IMR-90 (cell line): ENCODE results near the gene STAT4. TPM values are rescaled to one million over a fixed set of nuclear protein-coding genes. Genes with fewer than 3 reads are reported as not detected.

Experiments
- ATAC-seq: fragments of 200-7000 bp; cut with Tn5 transposase; 2 replicates; pipeline ENCODE4 v1.9.1; 2020; ENCODE audit warnings: low read depth, mild to moderate bottlenecking, moderate library complexity
- BruUV-seq: library from RNA; stranded (reverse); fragments of 400-500 nt; replicated peaks from 2 replicates; lab custom pipeline; 2021; lab: Mats Ljungman, UMichigan
- CTCF ChIA-PET: fragments of 300-600 bp; formaldehyde crosslinking; extraction: SDS; loops from one replicate; lab custom pipeline; 2021; ENCODE audit warnings: antibody characterized with exemption; lab: Yijun Ruan, JAX
- POLR2A ChIA-PET: fragments of 300-600 bp; sonication (Branson Sonifier 250); formaldehyde crosslinking; loops from one replicate; lab custom pipeline; 2022; ENCODE audit warnings: antibody characterized with exemption; ENCODE audit not compliant: unreplicated experiment; lab: Charles Lee
- DNase-seq: peaks from one replicate; pipeline ENCODE4 v3.0.0; 2013
- H2AFZ ChIP-seq: replicated peaks from 2 replicates; pipeline ENCODE3; 2013; ENCODE audit warnings: low read length, mild to moderate bottlenecking; ENCODE audit not compliant: poor library complexity
- H2AK5ac ChIP-seq: 2 replicates; pipeline ENCODE4 v1.6.1; 2013; ENCODE audit warnings: low read depth, low read length, inconsistent platforms
- H2AK9ac ChIP-seq: replicated peaks from 2 replicates; pipeline ENCODE3; 2013; ENCODE audit warnings: mild to moderate bottlenecking, low read depth, low read length, moderate library complexity; ENCODE audit not compliant: poor library complexity
- H2BK120ac ChIP-seq: 2 replicates; pipeline ENCODE4 v1.6.1; 2013; ENCODE audit warnings: low read depth, low read length, inconsistent platforms
- H2BK15ac ChIP-seq: 3 replicates; pipeline ENCODE4 v1.6.1; 2013; ENCODE audit warnings: low read depth, low read length, inconsistent platforms
- H2BK20ac ChIP-seq: 2 replicates; pipeline ENCODE4 v1.6.1; 2013; ENCODE audit warnings: low read depth, mild to moderate bottlenecking, inconsistent platforms, low read length, moderate library complexity
- H2BK5ac ChIP-seq: 2 replicates; pipeline ENCODE4 v1.6.1; 2013; ENCODE audit warnings: mild to moderate bottlenecking, low read depth, low read length, inconsistent platforms; ENCODE audit not compliant: poor library complexity, severe bottlenecking
- H3K14ac ChIP-seq: replicated peaks from 2 replicates; pipeline ENCODE4 v1.6.1; 2013; ENCODE audit warnings: low read depth, low read length, inconsistent platforms
- H3K18ac ChIP-seq: 2 replicates; pipeline ENCODE4 v1.6.1; 2013; ENCODE audit warnings: low read depth, low read length, control low read depth
- H3K23ac ChIP-seq: 2 replicates; pipeline ENCODE4 v1.6.1; 2013; ENCODE audit warnings: low read depth, low read length, inconsistent platforms
- H3K27ac ChIP-seq: 2 replicates; pipeline ENCODE4 v1.5.1; 2013; ENCODE audit warnings: mild to moderate bottlenecking, control low read depth, low read length; ENCODE audit not compliant: insufficient read depth
- H3K27me3 ChIP-seq: 2 replicates; pipeline ENCODE4 v1.6.1; 2013; ENCODE audit warnings: low read length; ENCODE audit not compliant: control insufficient read depth, insufficient read depth
- H3K36me3 ChIP-seq: 2 replicates; pipeline ENCODE4 v1.6.1; 2013; ENCODE audit warnings: low read length, mixed read lengths; ENCODE audit not compliant: control insufficient read depth, insufficient read depth
- H3K4ac ChIP-seq: 2 replicates; pipeline ENCODE4 v1.6.1; 2013; ENCODE audit warnings: low read depth, low read length, inconsistent platforms
- H3K4me1 ChIP-seq: 2 replicates; pipeline ENCODE4 v1.6.1; 2013; ENCODE audit warnings: low read length, mixed read lengths; ENCODE audit not compliant: control insufficient read depth, insufficient read depth
- H3K4me2 ChIP-seq: 2 replicates; pipeline ENCODE4 v1.6.1; 2013; ENCODE audit warnings: low read depth, mild to moderate bottlenecking, control low read depth, low read length, moderate library complexity
- H3K4me3 ChIP-seq: 2 replicates; pipeline ENCODE4 v1.5.1; 2013; ENCODE audit warnings: low read depth, mild to moderate bottlenecking, control low read depth, low read length, moderate library complexity; ENCODE audit not compliant: insufficient read depth
- H3K56ac ChIP-seq: 2 replicates; pipeline ENCODE4 v1.6.1; 2013; ENCODE audit warnings: low read length, inconsistent platforms; ENCODE audit not compliant: insufficient read depth; ENCODE audit errors: extremely low read depth
- H3K79me1 ChIP-seq, 2 experiments: 2 replicates each; pipeline ENCODE4 v1.6.1; 2013; ENCODE audit warnings: low read length in 2 of 2, inconsistent platforms in 1 of 2, low read depth in 1 of 2
- H3K9ac ChIP-seq: 2 replicates; pipeline ENCODE4 v1.6.1; 2013; ENCODE audit warnings: low read depth, low read length, control low read depth
- H3K9me1 ChIP-seq: 2 replicates; pipeline ENCODE4 v1.6.1; 2013; ENCODE audit warnings: low read length, inconsistent platforms; ENCODE audit not compliant: insufficient read depth
- H3K9me3 ChIP-seq: 2 replicates; pipeline ENCODE4 v1.6.1; 2013; ENCODE audit warnings: low read length; ENCODE audit not compliant: control insufficient read depth, insufficient read depth
- H4K20me1 ChIP-seq: 2 replicates; pipeline ENCODE4 v1.6.1; 2013; ENCODE audit warnings: low read length, inconsistent platforms; ENCODE audit not compliant: insufficient read depth
- H4K5ac ChIP-seq: 2 replicates; pipeline ENCODE4 v1.6.1; 2013; ENCODE audit warnings: mild to moderate bottlenecking, low read depth, low read length, control low read depth
- H4K8ac ChIP-seq, 2 experiments: 2 replicates each; pipeline ENCODE4 v1.6.1; 2013; ENCODE audit warnings: low read depth in 2 of 2, low read length in 2 of 2, control low read depth in 1 of 2, inconsistent platforms in 1 of 2
- H4K91ac ChIP-seq: 2 replicates; pipeline ENCODE4 v1.6.1; 2013; ENCODE audit warnings: low read depth, low read length, inconsistent platforms; ENCODE audit not compliant: insufficient read depth
- CEBPB ChIP-seq: IDR thresholded peaks from 2 replicates; pipeline ENCODE4 v1.6.1; 2012; ENCODE audit warnings: low read depth, low read length, improper control_type of control experiment
- CHD1 ChIP-seq: IDR thresholded peaks from 2 replicates; pipeline ENCODE4 v1.6.1; 2012; ENCODE audit warnings: low read depth, low read length, improper control_type of control experiment
- FOS ChIP-seq: fragments of 150-350 bp; IDR thresholded peaks from 2 replicates; pipeline ENCODE4 v1.6.1; 2016; ENCODE audit warnings: low read depth, low read length
- MAFK ChIP-seq: IDR thresholded peaks from 2 replicates; pipeline ENCODE4 v1.6.1; 2012; ENCODE audit warnings: low read depth, low read length, improper control_type of control experiment
- MAZ ChIP-seq: IDR thresholded peaks from 2 replicates; pipeline ENCODE4 v1.6.1; 2012; ENCODE audit warnings: low read depth, mild to moderate bottlenecking, low read length, improper control_type of control experiment, moderate library complexity, borderline replicate concordance
- MXI1 ChIP-seq: IDR thresholded peaks from 2 replicates; pipeline ENCODE4 v1.6.1; 2012; ENCODE audit warnings: low read depth, mild to moderate bottlenecking, low read length, moderate library complexity, borderline replicate concordance
- NFE2L2 ChIP-seq: fragments of 150-350 bp; IDR thresholded peaks from 2 replicates; pipeline ENCODE4 v1.6.1; 2016; ENCODE audit warnings: low read depth, mild to moderate bottlenecking, low read length
- POLR2A ChIP-seq: IDR thresholded peaks from 2 replicates; pipeline ENCODE4 v1.6.1; 2012; ENCODE audit warnings: mild to moderate bottlenecking, low read depth, low read length
- RCOR1 ChIP-seq: IDR thresholded peaks from 2 replicates; pipeline ENCODE4 v1.6.1; 2012; ENCODE audit warnings: mild to moderate bottlenecking, low read length, improper control_type of control experiment; ENCODE audit not compliant: insufficient replicate concordance
- RFX5 ChIP-seq: IDR thresholded peaks from 2 replicates; pipeline ENCODE4 v1.8.0; 2012; ENCODE audit warnings: low read depth, mild to moderate bottlenecking, low read length, moderate library complexity
- SMC3 ChIP-seq: fragments of 150-350 bp; IDR thresholded peaks from 2 replicates; pipeline ENCODE4 v1.6.1; 2016; ENCODE audit warnings: low read depth, mild to moderate bottlenecking, antibody characterized with exemption, low read length, moderate library complexity
- WGBS, 2 experiments: methylation state at CpG; one replicate each; pipeline versions ENCODE4 v1.1.5 to v1.1.7; 2013; ENCODE audit warnings: missing lambda C conversion rate in 2 of 2; ENCODE audit not compliant: insufficient read length in 1 of 2; ENCODE audit errors: extremely low coverage in 2 of 2; 5-methylcytosine and 5-hydroxymethylcytosine counted together
- dilution Hi-C: fragments of 300-500 bp; cut with HindIII; formaldehyde crosslinking; loops from one replicate; pipeline ENCODE4 v1.14.3; 2018; ENCODE audit warnings: low sequenced_read_pairs; ENCODE audit not compliant: unreplicated experiment
- in situ Hi-C: fragments of 300-500 bp; cut with MboI; formaldehyde crosslinking; loops from 3 replicates; pipeline ENCODE4 v1.14.3; 2019; ENCODE audit warnings: low sequenced_read_pairs, inconsistent platforms, mixed read lengths
- intact Hi-C: fragments of 100-400 bp; cut with micrococcal nuclease; formaldehyde crosslinking; loops from 2 replicates; pipeline ENCODE4 v1.10.0; 2022
- polyA plus RNA-seq, 3 experiments: library from polyadenylated mRNA; depleted of rRNA; stranded (reverse); fragments of >200 nt; gene quantifications; 2 replicates each; pipeline ENCODE4 v1.2.3, GENCODE V29; 2012; ENCODE audit warnings: low replicate concordance in 1 of 3
- total RNA-seq: library from RNA; depleted of rRNA; stranded (reverse); fragments of >200 nt; gene quantifications from 2 replicates; pipeline ENCODE4 v1.2.3, GENCODE V29; 2012
- TF ChIP-seq, protein P1 (sequence below): fragments of 150-350 bp; IDR thresholded peaks from 2 replicates; pipeline ENCODE4 v1.6.1; 2017; ENCODE audit warnings: mild to moderate bottlenecking, antibody characterized with exemption, low read length, low read depth
- TF ChIP-seq, protein P2 (sequence below): conservative IDR thresholded peaks from 2 replicates; pipeline ENCODE4 v1.5.1; 2012; ENCODE audit warnings: mild to moderate bottlenecking, low read depth, low read length, improper control_type of control experiment
- TF ChIP-seq, protein P3 (sequence below): fragments of 150-350 bp; IDR thresholded peaks from 2 replicates; pipeline ENCODE4 v1.6.1; 2016; ENCODE audit warnings: low read depth, mild to moderate bottlenecking, low read length, moderate library complexity, borderline replicate concordance

Gene STAT4
- total and polyA plus RNA-seq, 2 of the 4 experiments (the other 2 are of a cell fraction), result 0.36 to 0.48 TPM

DNA sequence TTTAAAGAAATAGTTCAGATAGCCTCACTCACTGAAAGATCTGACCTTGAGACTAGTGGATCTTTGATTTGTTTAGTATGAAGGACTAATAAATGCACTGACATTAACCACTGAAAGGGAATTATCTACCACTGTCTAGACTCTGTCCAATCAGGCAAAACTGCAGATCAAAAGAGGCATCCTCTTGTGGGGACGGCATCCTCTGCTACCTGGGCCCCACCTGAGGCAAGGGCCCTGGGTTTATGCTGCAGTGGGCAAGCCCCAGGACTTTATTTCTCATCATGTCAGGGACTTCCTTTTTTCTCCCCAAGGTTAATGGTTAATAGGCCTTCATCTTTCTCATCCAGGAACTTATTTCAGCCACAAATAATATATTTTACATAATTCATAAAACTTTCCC, 169.1 kb downstream of the STAT4 start:
- intact Hi-C loops, result no loop called here
- Histone ChIP-seq H3K4ac (no peak overlapping the region), H3K56ac (no peak overlapping the region), H3K4me1 (peaks cover 5% of the 10 kb centered on the region), H4K20me1 (peaks cover 51% of the 10 kb centered on the region), H3K4me2 (no peak overlapping the region), H3K9ac (no peak overlapping the region), H3K9me1 (peaks cover 23% of the 10 kb centered on the region), H3K14ac (no peak overlapping the region), H4K8ac (no peak overlapping the region), H3K18ac (no peak overlapping the region), H3K36me3 (peaks cover 57% of the 10 kb centered on the region), H2BK5ac (no peak overlapping the region), H3K4me3 (no peak overlapping the region), H2BK120ac (no peak overlapping the region), H2AFZ (no peak overlapping the region), H3K9me3 (no peaks in the 10 kb centered on the region), H2BK20ac (no peak overlapping the region), H3K27ac (no peak overlapping the region), H4K91ac (no peak overlapping the region), H3K79me1 (peaks cover 0 to 25% of the 10 kb centered on the region in 2 experiments; a peak in 3 of 4 replicates), H3K27me3 (no peaks in the 10 kb centered on the region), H3K23ac (no peak overlapping the region), H2AK9ac (no peak overlapping the region), H4K5ac (no peak overlapping the region), H2AK5ac (no peak overlapping the region), H2BK15ac (no peak overlapping the region)
- no TSS peak for BruUV-seq
- ATAC-seq, result no peak
- dilution Hi-C loops, result no loop called here
- 80% methylated on average over 1 of the region's 1 CpG; no CpG with 5 or more reads in 1 of the 2 experiments for WGBS, 2 experiments
- ChIA-PET CTCF (no interaction called here), POLR2A (no interaction called here)
- DNase-seq, result no peak
- in situ Hi-C loops, result no loop called here
- no peak for TF ChIP-seq MXI1
- no peak for TF ChIP-seq RFX5
- no peak for TF ChIP-seq FOS
- TF ChIP-seq MAZ, result no peak
- no peak for TF ChIP-seq RCOR1
- TF ChIP-seq, protein P1, sequence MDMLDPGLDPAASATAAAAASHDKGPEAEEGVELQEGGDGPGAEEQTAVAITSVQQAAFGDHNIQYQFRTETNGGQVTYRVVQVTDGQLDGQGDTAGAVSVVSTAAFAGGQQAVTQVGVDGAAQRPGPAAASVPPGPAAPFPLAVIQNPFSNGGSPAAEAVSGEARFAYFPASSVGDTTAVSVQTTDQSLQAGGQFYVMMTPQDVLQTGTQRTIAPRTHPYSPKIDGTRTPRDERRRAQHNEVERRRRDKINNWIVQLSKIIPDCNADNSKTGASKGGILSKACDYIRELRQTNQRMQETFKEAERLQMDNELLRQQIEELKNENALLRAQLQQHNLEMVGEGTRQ, result no peak
- TF ChIP-seq CEBPB, result no peak
- TF ChIP-seq, protein P2, sequence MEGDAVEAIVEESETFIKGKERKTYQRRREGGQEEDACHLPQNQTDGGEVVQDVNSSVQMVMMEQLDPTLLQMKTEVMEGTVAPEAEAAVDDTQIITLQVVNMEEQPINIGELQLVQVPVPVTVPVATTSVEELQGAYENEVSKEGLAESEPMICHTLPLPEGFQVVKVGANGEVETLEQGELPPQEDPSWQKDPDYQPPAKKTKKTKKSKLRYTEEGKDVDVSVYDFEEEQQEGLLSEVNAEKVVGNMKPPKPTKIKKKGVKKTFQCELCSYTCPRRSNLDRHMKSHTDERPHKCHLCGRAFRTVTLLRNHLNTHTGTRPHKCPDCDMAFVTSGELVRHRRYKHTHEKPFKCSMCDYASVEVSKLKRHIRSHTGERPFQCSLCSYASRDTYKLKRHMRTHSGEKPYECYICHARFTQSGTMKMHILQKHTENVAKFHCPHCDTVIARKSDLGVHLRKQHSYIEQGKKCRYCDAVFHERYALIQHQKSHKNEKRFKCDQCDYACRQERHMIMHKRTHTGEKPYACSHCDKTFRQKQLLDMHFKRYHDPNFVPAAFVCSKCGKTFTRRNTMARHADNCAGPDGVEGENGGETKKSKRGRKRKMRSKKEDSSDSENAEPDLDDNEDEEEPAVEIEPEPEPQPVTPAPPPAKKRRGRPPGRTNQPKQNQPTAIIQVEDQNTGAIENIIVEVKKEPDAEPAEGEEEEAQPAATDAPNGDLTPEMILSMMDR, result no peak
- TF ChIP-seq NFE2L2, result no peak
- TF ChIP-seq SMC3, result no peak
- TF ChIP-seq POLR2A, result no peak
- TF ChIP-seq CHD1, result no peak
- TF ChIP-seq, protein P3, sequence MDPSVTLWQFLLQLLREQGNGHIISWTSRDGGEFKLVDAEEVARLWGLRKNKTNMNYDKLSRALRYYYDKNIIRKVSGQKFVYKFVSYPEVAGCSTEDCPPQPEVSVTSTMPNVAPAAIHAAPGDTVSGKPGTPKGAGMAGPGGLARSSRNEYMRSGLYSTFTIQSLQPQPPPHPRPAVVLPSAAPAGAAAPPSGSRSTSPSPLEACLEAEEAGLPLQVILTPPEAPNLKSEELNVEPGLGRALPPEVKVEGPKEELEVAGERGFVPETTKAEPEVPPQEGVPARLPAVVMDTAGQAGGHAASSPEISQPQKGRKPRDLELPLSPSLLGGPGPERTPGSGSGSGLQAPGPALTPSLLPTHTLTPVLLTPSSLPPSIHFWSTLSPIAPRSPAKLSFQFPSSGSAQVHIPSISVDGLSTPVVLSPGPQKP, result no peak
- no peak for TF ChIP-seq MAFK
